ENCODE measurements around the gene TANGO2.

Gene TANGO2

GRCh38 chr22:20040327-20041200, 19.7 kb downstream of the TANGO2 start:
- Histone ChIP-seq H3K9ac (ENCODE audit: low read depth, low read length) (no peak overlapping the region), H3K9me3 (ENCODE audit: control insufficient read depth, insufficient read depth, low read length) (no peaks in the 10 kb centered on the region), H3K4me1 (ENCODE audit: insufficient read depth, low read length) (no peaks in the 10 kb centered on the region), H3K36me3 (ENCODE audit: insufficient read depth, low read length) (no peaks in the 10 kb centered on the region)

DNA sequence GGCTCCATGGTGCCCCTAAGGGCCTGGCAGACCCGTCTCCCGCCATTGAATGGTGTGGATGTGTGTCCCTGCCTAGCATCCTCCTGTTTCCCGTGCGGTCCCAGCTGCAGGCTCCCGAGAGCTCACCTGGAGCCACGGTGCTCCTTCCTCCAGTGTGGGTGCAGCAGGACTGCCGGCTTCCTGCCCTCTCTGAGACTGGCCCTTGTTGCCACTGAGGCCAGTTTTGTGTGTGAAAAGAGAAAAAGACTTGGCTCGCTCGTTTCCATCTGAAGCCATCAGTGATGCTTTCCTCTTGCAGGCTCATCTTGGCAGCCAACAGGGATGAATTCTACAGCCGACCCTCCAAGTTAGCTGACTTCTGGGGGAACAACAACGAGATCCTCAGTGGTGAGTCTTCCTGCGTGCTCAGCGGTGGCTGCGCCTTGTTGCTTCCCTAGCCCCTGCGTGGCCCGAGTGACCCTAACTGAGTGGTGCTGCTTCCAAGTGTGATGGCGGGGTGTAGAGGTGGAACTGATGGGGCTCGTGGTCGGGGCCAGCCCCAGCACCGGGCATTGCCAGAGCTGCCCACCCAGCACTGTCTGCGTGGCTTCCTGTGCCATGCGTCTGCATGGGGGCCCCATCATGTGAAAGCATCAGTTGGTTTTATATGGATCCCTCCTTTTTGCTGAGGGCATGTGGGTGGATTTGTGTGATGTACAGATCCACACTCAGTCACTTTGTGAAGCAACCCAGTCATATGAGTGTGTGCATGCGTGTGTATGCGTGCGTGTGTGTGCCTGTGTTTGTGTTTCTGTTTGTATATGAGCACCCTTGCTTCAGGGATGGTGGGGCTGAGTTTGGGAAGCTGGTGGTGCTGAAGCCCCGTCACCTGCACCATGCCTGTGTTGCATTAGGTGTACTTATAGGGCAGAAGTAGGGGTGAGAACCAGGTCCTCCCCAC, 22.4 kb downstream of the TANGO2 start:
- Histone ChIP-seq H3K9me3 (ENCODE audit: control insufficient read depth, insufficient read depth, low read length) (no peaks in the 10 kb centered on the region; the same call in 1 of the 2 replicates), H3K36me3 (ENCODE audit: insufficient read depth, low read length) (no peaks in the 10 kb centered on the region), H3K9ac (ENCODE audit: low read depth, low read length) (no peak overlapping the region), H3K4me1 (ENCODE audit: insufficient read depth, low read length) (no peaks in the 10 kb centered on the region)

DNA sequence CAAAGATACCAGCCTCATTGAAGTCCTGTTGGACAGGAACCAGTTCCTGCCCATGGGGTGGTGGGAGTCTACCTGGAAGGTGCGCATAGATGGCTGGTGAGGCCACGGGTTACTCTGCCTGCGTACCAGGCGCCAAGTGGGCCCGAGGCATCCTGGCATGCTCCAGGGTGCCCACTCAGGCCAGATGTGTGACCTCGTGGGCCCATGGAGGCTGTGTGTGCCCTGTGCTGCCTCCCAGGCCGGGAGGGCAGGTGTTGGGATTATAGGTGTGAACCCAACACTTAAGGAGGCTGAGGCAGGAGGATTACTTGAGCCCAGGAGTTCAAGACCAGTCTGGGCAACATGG, 23.1 kb downstream of the TANGO2 start:
- Histone ChIP-seq H3K9ac (ENCODE audit: low read depth, low read length) (no peak overlapping the region), H3K9me3 (ENCODE audit: control insufficient read depth, insufficient read depth, low read length) (no peaks in the 10 kb centered on the region; the same call in 1 of the 2 replicates), H3K4me1 (ENCODE audit: insufficient read depth, low read length) (no peaks in the 10 kb centered on the region), H3K36me3 (ENCODE audit: insufficient read depth, low read length) (no peaks in the 10 kb centered on the region)

GRCh38 chr22:20044495-20045151, 23.7 kb downstream of the TANGO2 start:
- Histone ChIP-seq H3K36me3 (ENCODE audit: insufficient read depth, low read length) (no peaks in the 10 kb centered on the region), H3K9ac (ENCODE audit: low read depth, low read length) (no peak overlapping the region), H3K4me1 (ENCODE audit: insufficient read depth, low read length) (no peaks in the 10 kb centered on the region), H3K9me3 (ENCODE audit: control insufficient read depth, insufficient read depth, low read length) (no peaks in the 10 kb centered on the region; the same call in 1 of the 2 replicates)

DNA sequence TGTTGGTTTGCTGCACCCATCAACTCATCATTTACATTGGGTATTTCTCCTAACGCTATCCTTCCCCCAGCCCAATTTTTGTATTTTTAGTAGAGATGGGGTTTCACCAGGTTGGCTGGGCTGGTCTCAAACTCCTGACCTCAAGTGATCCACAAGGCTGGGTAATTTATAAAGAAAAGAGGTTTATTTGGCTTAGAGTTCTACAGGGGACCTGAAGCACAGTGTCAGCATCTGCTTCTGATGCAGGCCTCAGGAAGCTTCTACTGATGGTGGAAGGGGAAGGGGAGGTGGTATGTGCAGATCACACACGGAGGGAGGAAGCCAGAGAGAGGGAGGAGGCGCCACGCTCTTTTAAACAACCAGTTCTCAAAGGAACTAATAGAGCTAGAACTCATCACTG, 25.8 kb downstream of the TANGO2 start:
- H3K4me1 ChIP-seq (ENCODE audit: insufficient read depth, low read length): no peaks in the 10 kb centered on the region
- no peaks in the 10 kb centered on the region for H3K36me3 ChIP-seq (ENCODE audit: insufficient read depth, low read length)
- no peak overlapping the region for H3K9ac ChIP-seq (ENCODE audit: low read depth, low read length)
- H3K9me3 ChIP-seq (ENCODE audit: control insufficient read depth, insufficient read depth, low read length): no peaks in the 10 kb centered on the region; the same call in 1 of the 2 replicates

- Histone ChIP-seq H3K9me3 (ENCODE audit: control insufficient read depth, insufficient read depth, low read length) (no peaks in the 10 kb centered on the region), H3K9ac (ENCODE audit: low read depth, low read length) (no peak overlapping the region), H3K36me3 (ENCODE audit: insufficient read depth, low read length) (no peaks in the 10 kb centered on the region), H3K4me1 (ENCODE audit: insufficient read depth, low read length) (no peaks in the 10 kb centered on the region)
Measured at GRCh38 chr22:20051927-20052308, 31.0 kb downstream of the TANGO2 start.

DNA sequence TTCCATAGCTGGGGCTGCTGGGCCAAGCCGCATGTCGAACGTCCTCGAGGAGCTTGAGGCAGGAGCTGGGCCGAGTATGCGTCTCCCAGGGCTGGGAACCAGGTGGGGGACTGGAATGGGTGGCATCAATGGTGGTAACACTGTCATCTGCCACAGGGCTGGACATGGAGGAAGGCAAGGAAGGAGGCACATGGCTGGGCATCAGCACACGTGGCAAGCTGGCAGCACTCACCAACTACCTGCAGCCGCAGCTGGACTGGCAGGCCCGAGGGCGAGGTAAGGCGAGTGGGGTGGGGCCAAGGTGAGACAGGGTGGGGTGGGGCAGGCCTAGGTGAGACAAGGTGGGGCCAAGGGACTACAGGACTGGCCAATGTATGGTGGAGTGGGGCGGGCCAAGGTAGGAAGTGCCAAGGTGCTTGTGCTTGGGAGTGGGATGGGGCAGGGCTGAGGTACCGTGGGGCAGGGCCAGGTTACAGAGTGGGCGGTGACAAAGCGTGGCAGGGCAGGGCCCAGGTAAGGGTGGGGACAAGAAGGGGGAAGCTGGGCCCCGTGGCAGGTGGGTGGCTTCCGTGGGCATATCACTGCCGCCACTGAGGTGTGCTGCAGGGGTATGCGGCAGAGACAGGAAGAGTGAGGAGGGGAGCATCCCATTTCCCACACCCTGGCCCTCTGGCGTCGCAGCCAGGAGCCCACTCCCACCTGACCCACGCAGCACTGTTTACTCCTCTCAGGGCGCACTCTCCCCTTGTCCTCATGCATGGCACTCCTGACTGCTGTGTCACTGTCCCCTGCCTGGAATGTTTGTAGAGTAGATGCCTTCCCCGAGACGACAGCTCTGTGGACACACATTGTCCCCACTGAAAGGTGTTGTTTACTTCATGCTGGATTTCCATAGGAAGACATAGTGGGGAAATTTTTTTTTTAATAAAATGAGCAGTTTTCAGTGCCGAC, 31.7 kb downstream of the TANGO2 start:
- H3K9ac ChIP-seq (ENCODE audit: low read depth, low read length): no peak overlapping the region
- no peaks in the 10 kb centered on the region for H3K9me3 ChIP-seq (ENCODE audit: control insufficient read depth, insufficient read depth, low read length)
- no peaks in the 10 kb centered on the region for H3K36me3 ChIP-seq (ENCODE audit: insufficient read depth, low read length)
- no peaks in the 10 kb centered on the region for H3K4me1 ChIP-seq (ENCODE audit: insufficient read depth, low read length)

DNA sequence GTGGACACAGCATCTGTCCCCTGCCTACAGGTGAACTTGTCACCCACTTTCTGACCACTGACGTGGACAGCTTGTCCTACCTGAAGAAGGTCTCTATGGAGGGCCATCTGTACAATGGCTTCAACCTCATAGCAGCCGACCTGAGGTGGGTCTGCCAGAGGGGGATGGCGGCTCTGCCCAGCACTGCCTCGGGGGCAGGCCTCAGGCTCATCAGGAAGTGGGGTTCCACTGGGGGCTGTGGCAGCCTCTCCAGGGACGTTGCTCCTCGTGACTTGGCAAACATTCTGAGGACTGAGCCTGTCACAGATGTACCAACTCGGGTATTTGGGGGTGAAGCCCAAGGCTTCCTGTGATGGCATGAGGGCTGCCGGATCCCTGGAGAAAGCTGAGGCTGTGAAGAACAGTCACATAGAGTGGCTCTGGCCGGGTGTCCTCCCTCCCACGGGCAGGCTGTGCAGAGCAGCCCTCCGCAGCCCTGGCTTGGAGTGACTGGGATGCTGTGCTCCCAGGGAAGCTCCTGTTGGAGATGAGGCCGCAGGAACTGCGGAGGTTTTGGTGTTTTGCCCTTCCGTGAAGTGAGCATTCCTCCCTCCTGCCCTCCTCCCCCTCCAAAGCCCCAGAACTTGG, 32.6 kb downstream of the TANGO2 start:
- Histone ChIP-seq H3K9me3 (ENCODE audit: control insufficient read depth, insufficient read depth, low read length) (no peaks in the 10 kb centered on the region), H3K36me3 (ENCODE audit: insufficient read depth, low read length) (no peaks in the 10 kb centered on the region), H3K9ac (ENCODE audit: low read depth, low read length) (no peak overlapping the region), H3K4me1 (ENCODE audit: insufficient read depth, low read length) (no peaks in the 10 kb centered on the region)

GRCh38 chr22:20054034-20054427, 33.1 kb downstream of the TANGO2 start:
- Histone ChIP-seq H3K9me3 (ENCODE audit: control insufficient read depth, insufficient read depth, low read length) (no peaks in the 10 kb centered on the region), H3K4me1 (ENCODE audit: insufficient read depth, low read length) (no peaks in the 10 kb centered on the region), H3K9ac (ENCODE audit: low read depth, low read length) (no peak overlapping the region), H3K36me3 (ENCODE audit: insufficient read depth, low read length) (no peaks in the 10 kb centered on the region)

GRCh38 chr22:20054485-20054884, 33.6 kb downstream of the TANGO2 start:
- H3K9me3 ChIP-seq (ENCODE audit: control insufficient read depth, insufficient read depth, low read length): no peaks in the 10 kb centered on the region
- no peaks in the 10 kb centered on the region for H3K4me1 ChIP-seq (ENCODE audit: insufficient read depth, low read length)
- no peaks in the 10 kb centered on the region for H3K36me3 ChIP-seq (ENCODE audit: insufficient read depth, low read length)
- H3K9ac ChIP-seq (ENCODE audit: low read depth, low read length): no peak overlapping the region

DNA sequence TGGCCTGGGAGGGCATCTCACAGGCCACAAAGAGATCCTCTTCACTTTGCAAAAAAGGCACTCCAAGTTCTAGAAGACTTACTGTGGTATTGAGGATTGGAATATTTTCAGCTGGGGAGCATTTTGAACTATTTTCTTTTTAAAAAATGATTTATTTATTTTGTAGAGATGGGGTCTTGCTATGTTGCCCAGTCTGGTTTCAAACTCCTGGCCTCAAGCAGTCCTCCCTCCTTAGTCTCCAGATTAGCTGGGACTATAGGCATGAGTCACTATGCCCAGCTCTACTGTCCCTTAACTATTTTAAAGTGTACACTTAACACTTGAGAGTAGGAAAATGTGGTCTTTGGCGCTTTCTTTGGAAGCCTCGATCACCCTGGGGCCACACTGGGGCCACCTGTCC, 34.2 kb downstream of the TANGO2 start:
- Histone ChIP-seq H3K36me3 (ENCODE audit: insufficient read depth, low read length) (no peaks in the 10 kb centered on the region), H3K9ac (ENCODE audit: low read depth, low read length) (no peak overlapping the region), H3K9me3 (ENCODE audit: control insufficient read depth, insufficient read depth, low read length) (no peaks in the 10 kb centered on the region), H3K4me1 (ENCODE audit: insufficient read depth, low read length) (no peaks in the 10 kb centered on the region)

GRCh38 chr22:20055654-20056053, 34.7 kb downstream of the TANGO2 start:
- no peaks in the 10 kb centered on the region for H3K4me1 ChIP-seq (ENCODE audit: insufficient read depth, low read length)
- no peaks in the 10 kb centered on the region for H3K36me3 ChIP-seq (ENCODE audit: insufficient read depth, low read length)
- no peaks in the 10 kb centered on the region for H3K9me3 ChIP-seq (ENCODE audit: control insufficient read depth, insufficient read depth, low read length)
- H3K9ac ChIP-seq (ENCODE audit: low read depth, low read length): no peak overlapping the region

DNA sequence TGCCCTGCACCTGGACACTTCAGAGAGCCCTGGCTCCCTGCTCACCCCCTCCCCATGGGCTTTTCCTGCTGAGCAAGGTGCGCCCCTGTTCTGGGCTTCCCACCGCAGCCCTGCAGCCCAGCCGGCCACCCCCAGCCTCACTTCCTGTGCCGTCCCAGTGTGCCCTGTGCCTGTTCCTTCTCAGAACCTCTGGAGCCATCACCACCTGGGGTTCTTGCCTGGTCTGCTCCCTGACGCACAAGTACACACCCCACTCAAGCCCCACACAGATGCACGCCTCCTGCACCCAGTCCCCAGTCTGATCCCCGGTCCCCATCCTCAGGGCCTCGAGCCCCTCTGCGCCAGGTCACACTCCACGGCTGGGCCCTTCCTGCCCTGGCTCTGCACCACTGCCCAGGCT, 35.3 kb downstream of the TANGO2 start:
- Histone ChIP-seq H3K36me3 (ENCODE audit: insufficient read depth, low read length) (no peaks in the 10 kb centered on the region), H3K9ac (ENCODE audit: low read depth, low read length) (no peak overlapping the region), H3K9me3 (ENCODE audit: control insufficient read depth, insufficient read depth, low read length) (no peaks in the 10 kb centered on the region), H3K4me1 (ENCODE audit: insufficient read depth, low read length) (no peaks in the 10 kb centered on the region)
